C4-2B (cell line): ENCODE measurements around the gene PRDX2.

Experiments
- ZFX ChIP-seq: fragments of 450-650 bp; IDR thresholded peaks from 2 replicates; pipeline ENCODE4 v1.6.1; 2017
- TF ChIP-seq, protein P1 (sequence below): fragments of 450-650 bp; conservative IDR thresholded peaks from 2 replicates; pipeline ENCODE4 v1.5.1; 2017; ENCODE audit warnings: mild to moderate bottlenecking

DNA sequence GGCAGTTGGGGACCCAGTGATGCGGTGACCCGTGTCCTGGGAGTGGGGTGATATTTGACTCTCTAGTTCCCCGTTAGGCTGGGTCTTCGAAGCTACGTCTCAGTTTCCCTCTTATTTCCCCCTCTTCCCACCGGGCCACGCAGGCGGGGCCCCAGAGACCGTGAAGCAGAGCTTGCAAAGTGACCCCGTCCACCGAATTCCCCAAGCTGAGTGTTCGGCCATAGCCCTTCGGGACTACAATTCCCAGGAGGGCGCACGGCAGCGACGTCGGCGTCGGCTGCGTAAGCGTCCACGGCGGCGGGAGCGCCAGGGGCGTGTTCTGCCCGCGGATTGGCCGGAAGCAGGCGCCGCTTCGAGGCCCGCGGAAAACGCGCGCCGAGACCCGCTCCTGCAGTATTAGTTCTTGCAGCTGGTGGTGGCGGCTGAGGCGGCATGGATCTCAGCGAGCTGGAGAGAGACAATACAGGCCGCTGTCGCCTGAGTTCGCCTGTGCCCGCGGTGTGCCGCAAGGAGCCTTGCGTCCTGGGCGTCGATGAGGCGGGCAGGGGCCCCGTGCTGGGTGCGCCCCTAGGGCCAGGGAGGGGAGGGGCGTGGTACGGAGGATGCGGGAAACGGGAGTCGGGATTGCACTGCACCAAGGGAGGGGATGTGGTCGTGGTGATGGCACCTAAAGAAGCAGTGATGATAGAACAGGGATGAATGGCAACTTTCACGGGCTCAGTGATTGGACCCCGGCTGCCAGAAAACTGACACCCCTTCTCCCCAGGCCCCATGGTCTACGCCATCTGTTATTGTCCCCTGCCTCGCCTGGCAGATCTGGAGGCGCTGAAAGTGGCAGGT, 4.9 kb upstream of the PRDX2 start, which contains the start of gene RNASEH2A:
- TF ChIP-seq, protein P1, sequence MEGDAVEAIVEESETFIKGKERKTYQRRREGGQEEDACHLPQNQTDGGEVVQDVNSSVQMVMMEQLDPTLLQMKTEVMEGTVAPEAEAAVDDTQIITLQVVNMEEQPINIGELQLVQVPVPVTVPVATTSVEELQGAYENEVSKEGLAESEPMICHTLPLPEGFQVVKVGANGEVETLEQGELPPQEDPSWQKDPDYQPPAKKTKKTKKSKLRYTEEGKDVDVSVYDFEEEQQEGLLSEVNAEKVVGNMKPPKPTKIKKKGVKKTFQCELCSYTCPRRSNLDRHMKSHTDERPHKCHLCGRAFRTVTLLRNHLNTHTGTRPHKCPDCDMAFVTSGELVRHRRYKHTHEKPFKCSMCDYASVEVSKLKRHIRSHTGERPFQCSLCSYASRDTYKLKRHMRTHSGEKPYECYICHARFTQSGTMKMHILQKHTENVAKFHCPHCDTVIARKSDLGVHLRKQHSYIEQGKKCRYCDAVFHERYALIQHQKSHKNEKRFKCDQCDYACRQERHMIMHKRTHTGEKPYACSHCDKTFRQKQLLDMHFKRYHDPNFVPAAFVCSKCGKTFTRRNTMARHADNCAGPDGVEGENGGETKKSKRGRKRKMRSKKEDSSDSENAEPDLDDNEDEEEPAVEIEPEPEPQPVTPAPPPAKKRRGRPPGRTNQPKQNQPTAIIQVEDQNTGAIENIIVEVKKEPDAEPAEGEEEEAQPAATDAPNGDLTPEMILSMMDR = no peak
- peak; percentile 61; the same call in 1 of the 2 replicates for TF ChIP-seq ZFX
